Testis (tissue), 3 donors: ENCODE results near the gene SIL1. TPM values are rescaled to one million over a fixed set of nuclear protein-coding genes. Genes with fewer than 3 reads are reported as not detected.

Experiments used
- DNase-seq: peaks from one replicate; pipeline ENCODE4 v3.0.0-alpha.2; 2019
- H3K27ac ChIP-seq, 2 donors: fragments of 200-600 bp; sonication (generic); one replicate each; pipeline ENCODE4 v1.5.1; 2019
- H3K27me3 ChIP-seq: fragments of 200-600 bp; sonication (generic); one replicate; pipeline ENCODE4 v1.5.1; 2019
- H3K36me3 ChIP-seq: fragments of 200-600 bp; sonication (generic); one replicate; pipeline ENCODE4 v1.5.1; 2017; ENCODE audit warnings: low read depth; ENCODE audit errors: missing control alignments
- H3K4me1 ChIP-seq: fragments of 200-600 bp; sonication (generic); one replicate; pipeline ENCODE4 v1.5.1; 2019
- H3K4me3 ChIP-seq, 2 donors: fragments of 200-600 bp; sonication (generic); one replicate each; pipeline ENCODE4 v1.5.1; 2017 to 2019
- H3K9me3 ChIP-seq: fragments of 200-600 bp; sonication (generic); one replicate; pipeline ENCODE4 v1.5.1; 2017
- CTCF ChIP-seq, 3 experiments: fragments of 450-650 bp in 2 of 3; fragments of 200-600 bp in 1 of 3; sonication (generic) in 1 of 3; IDR thresholded peaks; one replicate each; pipeline ENCODE4 v1.5.1; 2016 to 2019; ENCODE audit warnings: antibody characterized with exemption in 3 of 3, mild to moderate bottlenecking in 2 of 3, moderate library complexity in 1 of 3
- POLR2A ChIP-seq: fragments of 450-650 bp; IDR thresholded peaks from one replicate; pipeline ENCODE4 v1.6.1; 2017; ENCODE audit warnings: antibody characterized with exemption, mild to moderate bottlenecking, moderate library complexity
- WGBS, 2 donors: methylation state at CpG; one replicate each; pipeline ENCODE4 v1.1.5; 2018; 5-methylcytosine and 5-hydroxymethylcytosine counted together
- intact Hi-C: fragments of 100-400 bp; cut with DNase I; formaldehyde crosslinking; loops from one replicate; pipeline ENCODE4 v1.15.1; 2023; ENCODE audit warnings: low total_unique reads
- polyA plus RNA-seq: library from polyadenylated mRNA; stranded (reverse); fragments of 350-450 nt; fragmentation: Illumina TruSeq; extraction: RNeasy Lipid Tissue Mini Kit (QIAGEN cat#74804); gene quantifications from one replicate; pipeline ENCODE4 v1.2.3, GENCODE V29; 2014; ENCODE audit warnings: low read depth, low replicate concordance; ENCODE audit not compliant: insufficient read depth
- total RNA-seq, 2 donors: library from RNA; depleted of rRNA; stranded (reverse); fragments of >200 nt; gene quantifications; one replicate each; pipeline ENCODE4 v1.2.3, GENCODE V29; 2016

Gene SIL1
- total and polyA plus RNA-seq, 3 donors from 2014 or later, result 86.5 to 116 (median 98.2) TPM

DNA sequence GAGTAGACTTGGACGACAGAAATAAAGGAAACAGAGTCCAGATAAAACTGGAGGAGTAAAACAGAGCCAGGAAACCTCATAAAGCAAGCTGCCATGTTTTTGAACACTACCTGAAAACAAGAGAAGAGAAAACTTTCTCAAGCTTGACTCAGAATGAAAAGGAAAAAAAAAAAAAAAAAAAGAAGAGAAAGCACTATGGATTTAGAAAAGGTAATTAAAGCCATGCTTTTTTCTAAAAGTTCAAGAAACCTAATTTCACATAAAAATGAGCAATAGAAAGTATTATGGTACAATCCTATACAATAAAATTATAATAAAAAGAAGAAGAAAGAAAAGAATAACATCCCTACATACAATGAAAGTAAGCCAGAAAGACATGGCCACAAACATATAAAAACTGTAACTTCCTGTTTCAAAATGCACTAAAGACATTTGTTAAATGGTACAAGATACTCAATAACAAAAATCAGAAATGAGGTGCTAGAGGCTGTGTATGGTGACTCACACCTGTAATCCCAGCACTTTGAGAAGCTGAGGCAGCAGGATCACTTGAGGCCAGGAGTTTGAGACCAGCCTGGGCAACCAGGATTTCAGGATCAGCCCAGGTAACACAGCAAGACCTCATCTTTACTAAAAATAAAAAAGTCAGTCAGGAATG lies 129.5 kb downstream of the SIL1 start:
- intact Hi-C loops, result no loop called here
- H3K27me3 ChIP-seq, result no peaks in the 10 kb centered on the region
- peaks cover 8% of the 10 kb centered on the region for H3K4me1 ChIP-seq
- no peak overlapping the region for H3K27ac ChIP-seq
- no peak for DNase-seq
- H3K36me3 ChIP-seq, result no peaks in the 10 kb centered on the region
- H3K4me3 ChIP-seq, result no peak overlapping the region
- no peaks in the 10 kb centered on the region for H3K9me3 ChIP-seq
- WGBS, 2 donors, result 79 to 85% methylated on average over 1 of the region's 1 CpG
- no peak for TF ChIP-seq CTCF (IDR thresholded peaks at IDR 0.05)
- no peak for TF ChIP-seq POLR2A

GRCh38 chr5:139068060-139068459 lies 130.1 kb downstream of the SIL1 start:
- Histone ChIP-seq H3K27me3 (no peaks in the 10 kb centered on the region), H3K27ac (no peak overlapping the region), H3K4me1 (peaks cover 5% of the 10 kb centered on the region), H3K36me3 (no peaks in the 10 kb centered on the region), H3K9me3 (no peaks in the 10 kb centered on the region), H3K4me3 (no peak overlapping the region)
- TF ChIP-seq POLR2A (no peak), CTCF (IDR thresholded peaks at IDR 0.05) (no peak)
- intact Hi-C loops, result no loop called here
- no peak for DNase-seq
- 92 to 96% methylated on average over 2 of the region's 2 CpGs for WGBS, 2 donors

DNA sequence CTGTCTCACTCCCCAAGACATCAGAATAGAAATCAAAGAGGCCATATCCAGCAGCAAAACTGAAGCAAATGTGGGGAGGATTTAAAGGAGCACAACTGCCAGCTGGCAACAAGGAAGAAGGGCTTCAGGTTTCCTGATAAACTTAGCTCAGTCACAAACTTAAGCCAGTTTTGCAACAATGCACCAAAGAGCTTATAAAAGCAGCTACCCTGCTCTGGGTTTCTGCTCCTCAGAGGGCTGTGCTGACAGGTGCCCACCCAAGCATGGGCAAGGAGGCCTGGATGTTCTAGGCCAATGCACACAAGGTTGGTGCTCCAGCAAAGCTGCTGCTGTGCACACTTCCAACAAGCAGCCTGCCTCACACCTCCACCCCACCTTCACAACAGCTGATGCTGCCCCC lies 132.9 kb downstream of the SIL1 start:
- H3K4me3 ChIP-seq, result no peak overlapping the region
- H3K27me3 ChIP-seq, result no peaks in the 10 kb centered on the region
- no peak for DNase-seq
- no peaks in the 10 kb centered on the region for H3K9me3 ChIP-seq
- no peaks in the 10 kb centered on the region for H3K36me3 ChIP-seq
- intact Hi-C loops, result no loop called here
- H3K4me1 ChIP-seq, result peaks cover 19% of the 10 kb centered on the region
- TF ChIP-seq CTCF (IDR thresholded peaks at IDR 0.05) (no peak), POLR2A (no peak)
- H3K27ac ChIP-seq, result no peak overlapping the region

GRCh38 chr5:139064613-139065012 lies 133.6 kb downstream of the SIL1 start:
- Histone ChIP-seq H3K4me3 (no peak overlapping the region), H3K4me1 (peaks cover 19% of the 10 kb centered on the region), H3K9me3 (no peaks in the 10 kb centered on the region), H3K36me3 (no peaks in the 10 kb centered on the region), H3K27me3 (no peaks in the 10 kb centered on the region), H3K27ac (no peak overlapping the region)
- 89 to 96% methylated on average over 2 of the region's 2 CpGs for WGBS, 2 donors
- TF ChIP-seq POLR2A, result no peak
- no peak for TF ChIP-seq CTCF (IDR thresholded peaks at IDR 0.05)
- no peak for DNase-seq
- intact Hi-C loops, result no loop called here

DNA sequence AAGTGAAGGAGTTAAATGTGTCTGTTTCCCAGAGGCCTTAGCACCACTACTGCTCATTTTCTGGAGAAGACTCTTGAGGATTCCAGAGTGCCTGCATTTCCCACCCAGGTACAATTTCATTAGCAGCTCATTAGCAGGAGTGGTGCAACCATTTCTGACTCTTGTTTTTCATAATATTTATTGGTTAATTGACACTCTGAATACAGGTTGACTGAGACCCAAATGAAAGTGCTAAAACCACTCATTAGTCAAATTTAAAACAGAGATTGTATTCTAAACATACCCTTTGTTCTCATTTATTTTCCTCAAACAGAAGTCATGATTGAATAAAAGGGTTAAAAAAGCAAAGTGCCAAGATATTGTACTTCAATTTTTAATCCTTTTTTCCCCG lies 134.5 kb downstream of the SIL1 start:
- no peak for DNase-seq
- intact Hi-C loops, result no loop called here
- TF ChIP-seq POLR2A (no peak), CTCF (IDR thresholded peaks at IDR 0.05) (no peak)
- no peaks in the 10 kb centered on the region for H3K36me3 ChIP-seq
- H3K9me3 ChIP-seq, result no peaks in the 10 kb centered on the region
- H3K4me1 ChIP-seq, result peaks cover 19% of the 10 kb centered on the region
- WGBS, 2 donors, result 89% methylated on average over 1 of the region's 1 CpG
- H3K4me3 ChIP-seq, result no peak overlapping the region
- H3K27me3 ChIP-seq, result no peaks in the 10 kb centered on the region
- no peak overlapping the region for H3K27ac ChIP-seq
